GM18517 (cell line): ENCODE measurements around the gene CAPN1.
"Not testable (repeated sequence)": the region's sequence is repeated elsewhere in the genome, so short reads cannot be mapped to it uniquely, and the experiment has no call there.

Experiments
- ATAC-seq: cut with Tn5 transposase; IDR thresholded peaks from one replicate; pipeline ENCODE4 v1.9.1; 2021; ENCODE audit warnings: mild to moderate bottlenecking, moderate library complexity; ENCODE audit not compliant: unreplicated experiment

CAPN1 gene

GRCh38 chr11:65181569-65182257 lies at the start of gene CAPN1:
TSS of gene CAPN1 (plus strand) at chr11:65181928. CDS start at chr11:65182702, 774 bp downstream.
- peak; percentile 43 for ATAC-seq

GRCh38 chr11:65132238-65132987 lies 49.3 kb upstream of the CAPN1 start:
- ATAC-seq: no peak

DNA sequence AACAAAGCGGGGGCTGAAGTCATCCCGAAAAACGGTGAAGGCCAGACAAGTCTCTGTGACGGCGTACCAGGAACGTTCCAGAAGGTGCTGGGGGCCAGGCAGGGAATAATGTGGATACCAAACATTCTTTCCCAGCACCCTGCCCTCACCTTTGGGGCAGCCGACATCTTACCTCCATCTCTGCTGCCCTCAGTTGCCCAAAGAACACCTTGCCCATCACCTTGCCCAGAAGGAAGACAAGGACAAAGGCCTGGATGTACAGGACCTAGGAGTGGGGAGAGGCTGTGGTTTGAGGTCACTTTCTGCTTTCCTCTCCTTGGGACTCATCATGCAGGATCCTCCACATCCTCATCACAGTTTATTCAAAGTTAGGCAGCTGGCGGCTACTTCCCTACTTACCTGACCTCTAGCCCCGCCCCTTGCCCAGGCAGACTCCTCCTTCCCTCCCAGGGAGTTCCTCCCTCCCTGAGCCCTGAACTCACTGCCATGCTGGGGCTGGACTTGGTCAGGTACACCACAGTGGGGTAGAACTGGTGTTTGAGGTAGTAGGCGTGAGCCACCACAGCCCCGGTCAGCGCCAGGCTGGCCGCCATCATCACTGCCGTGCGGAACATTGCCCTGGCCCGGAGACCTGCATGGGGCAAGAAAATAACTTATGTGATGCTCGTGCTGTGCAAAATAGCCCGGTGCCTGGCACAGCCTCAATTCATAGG lies 48.6 kb upstream of the CAPN1 start:
- no peak for ATAC-seq

DNA sequence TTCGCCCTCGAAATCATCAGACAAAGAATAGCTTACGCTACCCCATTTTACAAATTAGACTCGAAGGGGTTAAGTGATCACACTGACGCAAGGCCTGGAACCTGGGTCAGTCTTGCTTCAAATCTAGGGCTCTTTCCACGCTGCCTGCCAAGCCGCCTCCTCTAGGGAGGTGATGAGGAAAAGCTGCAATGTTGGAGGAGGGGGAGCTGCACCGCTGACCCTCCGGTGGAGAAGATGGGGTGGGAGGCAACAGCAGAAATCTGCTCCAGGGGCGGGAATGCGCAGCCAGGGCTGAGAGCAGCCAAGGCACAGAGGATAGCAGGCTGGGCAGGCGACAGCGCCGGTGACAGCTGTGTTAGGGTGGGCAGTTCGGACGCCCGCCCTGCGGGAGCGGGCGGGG lies 48.0 kb upstream of the CAPN1 start:
- ATAC-seq: no peak

- peak; percentile 49 for ATAC-seq
These were observed 47.3 kb upstream of the CAPN1 start, which contains the start of gene SYVN1 for GRCh38 chr11:65134240-65134951. TSS of gene SYVN1 (minus strand) at chr11:65134519. CDS start at chr11:65133601, 918 bp downstream.

- peak; percentile 66 for ATAC-seq
These were observed 46.6 kb upstream of the CAPN1 start for GRCh38 chr11:65134952-65135632.

DNA sequence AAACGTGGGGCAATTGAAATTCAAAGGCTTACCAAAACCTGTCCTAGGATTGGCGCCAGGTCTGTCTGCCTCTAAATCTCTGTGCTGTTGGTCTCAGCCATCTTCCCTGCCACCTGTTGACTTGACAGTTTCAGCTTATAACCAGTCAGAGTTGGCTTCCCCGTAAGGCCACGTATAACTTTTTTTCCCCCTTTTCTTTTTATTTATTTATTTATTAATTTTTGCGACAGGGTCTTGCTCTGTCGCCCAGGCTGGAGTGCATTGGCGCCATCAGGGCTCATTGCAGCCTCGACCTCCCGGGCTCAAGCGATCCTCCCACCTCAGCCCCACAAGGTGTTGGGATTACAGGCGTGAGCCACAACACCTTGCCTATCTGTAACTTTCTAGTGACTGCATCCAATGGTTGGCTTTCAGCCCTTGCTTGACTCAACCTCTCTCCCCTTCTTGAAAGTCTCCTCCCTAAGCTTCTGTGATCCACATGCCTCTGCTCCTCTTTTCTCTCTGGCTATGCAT lies 46.0 kb upstream of the CAPN1 start:
- no peak for ATAC-seq

DNA sequence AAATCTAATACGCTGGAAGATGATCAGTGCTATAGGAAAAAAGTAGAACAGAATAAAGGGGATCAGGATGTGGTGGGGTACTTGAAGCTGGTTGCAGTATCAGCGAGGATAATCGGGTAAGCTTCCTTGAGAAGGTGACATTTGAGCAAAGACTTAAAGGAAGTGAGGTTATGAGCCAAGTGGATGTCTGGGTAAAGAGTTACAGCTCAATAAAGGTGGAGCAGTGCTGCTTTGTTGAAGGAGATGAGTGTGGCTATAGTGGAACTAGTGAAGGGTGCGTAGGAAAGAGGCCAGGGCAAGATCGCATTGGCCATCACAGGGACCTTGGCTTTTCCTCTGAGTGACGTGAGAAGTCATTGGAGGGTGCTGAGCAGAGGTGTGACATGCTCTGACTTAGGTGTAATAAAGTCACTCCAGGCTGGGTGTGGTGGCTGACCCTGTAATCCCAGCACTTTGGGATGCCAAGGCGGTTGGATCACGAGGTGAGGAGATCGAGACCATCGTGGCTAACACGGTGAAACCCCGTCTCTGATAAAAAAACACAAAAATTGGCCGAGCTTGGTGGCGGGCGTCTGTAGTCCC lies 45.1 kb upstream of the CAPN1 start:
- no peak for ATAC-seq

DNA sequence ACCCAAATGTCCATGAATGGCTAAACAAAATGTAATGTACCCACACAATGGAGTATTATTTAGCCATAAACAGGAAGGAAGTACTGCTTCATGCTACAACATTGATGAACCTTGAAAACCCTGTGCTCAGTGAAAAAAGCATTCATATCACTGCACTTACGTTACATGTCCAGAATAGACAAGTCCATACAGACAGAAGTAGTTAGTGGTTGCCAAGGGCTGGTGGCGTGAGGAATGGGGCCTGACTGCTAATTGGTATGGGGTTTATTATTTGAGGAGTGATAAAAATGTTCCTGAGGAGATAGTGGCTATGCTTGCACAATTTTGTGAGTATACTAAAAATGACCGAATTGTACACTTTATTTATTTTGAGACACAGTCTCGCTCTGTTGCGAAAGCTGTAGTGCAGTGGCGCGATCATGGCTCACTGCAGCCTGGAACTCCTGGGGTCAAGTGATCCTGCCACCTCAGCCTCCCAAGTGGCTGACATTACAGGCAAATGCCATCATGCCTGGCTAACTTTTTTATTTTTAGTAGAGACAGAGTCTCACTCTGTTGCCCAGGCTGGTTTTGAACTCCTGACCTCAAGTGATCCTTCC lies 39.7 kb upstream of the CAPN1 start:
- no peak for ATAC-seq

DNA sequence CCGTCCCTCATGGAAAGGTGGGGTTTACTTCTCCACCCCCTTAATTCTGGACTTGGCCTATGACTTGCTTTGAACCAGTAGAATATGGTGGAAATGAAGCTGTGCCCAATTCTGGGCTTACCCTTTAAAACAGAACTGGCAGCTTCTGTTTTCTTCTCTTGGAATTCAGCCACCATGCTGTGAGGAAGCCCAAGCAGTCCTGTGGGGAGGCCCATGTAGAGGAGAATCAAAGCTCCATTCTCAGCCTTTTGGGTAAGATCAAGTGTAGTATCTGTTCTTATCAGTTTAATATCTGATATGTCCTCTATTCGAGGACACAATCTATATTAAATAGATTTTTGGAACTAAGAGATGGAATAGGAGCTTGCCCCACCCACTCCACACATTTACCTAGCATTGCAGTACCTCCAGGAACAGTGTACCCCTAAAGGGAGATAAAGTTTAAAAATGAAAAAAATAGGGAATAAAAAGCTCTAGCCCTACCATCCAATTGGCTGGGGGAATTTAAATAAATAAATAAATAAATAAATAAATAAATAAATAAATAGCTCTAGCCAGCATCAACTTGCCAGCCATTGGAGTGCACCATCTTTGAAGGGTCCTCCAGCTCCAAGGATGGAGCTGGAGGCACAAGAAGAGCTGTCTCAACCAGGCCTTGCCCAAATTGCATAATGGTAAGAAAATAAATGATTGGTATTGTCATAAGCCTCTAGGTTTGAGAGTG lies 34.2 kb upstream of the CAPN1 start:
- no peak for ATAC-seq

DNA sequence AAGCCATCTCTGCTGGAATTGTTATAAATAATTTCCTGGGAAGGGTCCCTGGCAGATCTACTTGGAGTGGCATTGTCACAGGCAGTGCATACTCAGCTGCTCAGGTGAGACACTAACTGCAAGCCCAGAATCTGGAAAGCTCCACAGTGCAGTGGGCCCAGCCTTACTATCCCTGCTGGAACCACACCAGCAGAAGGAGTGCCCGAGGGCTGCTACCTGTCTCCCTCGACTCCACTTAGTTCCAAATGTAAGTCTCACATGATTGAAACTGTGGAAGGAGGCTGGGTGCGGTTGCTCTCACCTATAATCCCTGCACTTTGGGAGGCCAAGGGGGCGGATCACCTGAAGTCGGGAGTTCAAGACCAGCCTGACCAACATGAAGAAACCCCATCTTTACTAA lies 33.1 kb upstream of the CAPN1 start:
- ATAC-seq: no peak

- ATAC-seq: not testable (repeated sequence)
These were observed 31.6 kb upstream of the CAPN1 start for GRCh38 chr11:65150131-65150508.

DNA sequence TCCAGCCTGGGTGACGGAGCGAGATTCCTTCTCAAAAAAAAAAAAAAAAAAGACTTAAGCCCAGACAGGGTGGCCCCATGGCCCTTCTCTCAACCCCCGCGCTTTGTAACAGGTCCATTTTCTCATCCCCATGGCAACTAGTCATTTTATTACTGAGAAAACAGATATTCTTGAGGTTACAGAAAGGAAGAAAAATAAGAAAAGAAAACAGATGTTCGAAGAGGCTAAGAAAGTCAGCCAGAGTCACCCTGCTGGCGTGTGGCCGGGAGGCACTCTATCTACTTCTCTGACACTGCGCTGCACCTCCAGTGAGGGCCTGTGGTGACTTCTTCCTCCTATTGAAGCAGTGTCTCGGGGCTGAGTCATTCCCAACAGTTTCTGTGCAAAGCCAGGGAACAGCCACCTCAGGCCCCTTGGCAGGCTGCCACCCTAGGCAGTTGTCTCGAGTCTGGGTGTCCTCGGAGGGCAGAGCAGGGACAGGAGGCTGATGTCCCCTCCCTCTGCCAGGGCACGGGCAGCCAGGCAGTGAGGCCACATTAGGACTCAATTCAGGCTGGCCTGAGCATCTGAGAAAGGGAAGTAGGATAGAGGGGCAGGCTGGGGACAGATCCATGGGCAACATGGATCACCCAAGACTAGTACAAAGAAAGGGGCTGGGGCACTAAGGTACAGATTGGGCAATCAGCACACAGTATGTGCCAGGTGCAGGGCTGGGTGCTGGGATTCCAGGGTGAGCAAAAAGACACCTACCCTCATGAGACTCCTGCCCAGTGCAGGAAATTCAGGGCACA lies 31.0 kb upstream of the CAPN1 start:
- ATAC-seq: no peak

- no peak for ATAC-seq
These were observed 30.3 kb upstream of the CAPN1 start for GRCh38 chr11:65151331-65151899.

DNA sequence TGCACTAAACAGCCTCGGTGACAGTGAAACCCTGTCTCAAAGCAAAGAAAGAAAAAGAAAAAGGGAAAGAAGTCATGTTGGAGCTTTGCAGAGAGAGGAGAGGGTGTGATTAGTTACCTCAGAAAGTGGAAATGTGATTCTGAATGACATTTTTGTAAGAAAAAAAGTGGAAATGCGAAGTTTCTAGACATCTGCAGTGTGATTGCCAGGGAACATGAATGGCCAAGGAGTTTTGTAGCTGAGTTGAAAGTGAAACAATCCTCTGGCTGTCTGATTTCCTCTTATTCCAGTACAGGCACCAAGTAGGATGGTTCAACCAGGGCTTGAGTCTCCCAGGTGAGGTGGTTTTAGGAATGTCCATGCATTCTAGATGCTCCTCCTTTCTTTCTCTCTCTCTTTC lies 29.6 kb upstream of the CAPN1 start:
- no peak for ATAC-seq

DNA sequence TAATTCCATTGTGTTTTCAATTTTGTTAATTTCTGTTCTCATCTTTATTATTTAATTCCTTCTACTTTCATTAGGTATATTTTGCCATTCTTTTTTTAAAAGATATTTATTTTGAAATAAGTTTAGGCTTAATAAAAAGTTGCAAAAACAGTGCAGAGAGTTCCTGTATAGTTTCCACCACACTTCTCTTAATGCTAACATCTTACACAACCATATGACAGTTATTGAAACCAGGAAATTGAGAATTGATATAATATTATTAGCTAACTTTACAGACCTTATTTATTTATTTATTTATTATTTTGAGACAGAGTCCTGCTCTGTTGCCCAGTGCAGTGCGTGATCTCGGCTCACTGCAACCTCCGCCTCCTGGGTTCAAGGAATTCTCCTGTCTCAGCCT lies 25.5 kb upstream of the CAPN1 start:
- no peak for ATAC-seq

GRCh38 chr11:65156926-65157325 lies 24.8 kb upstream of the CAPN1 start:
- no peak for ATAC-seq

DNA sequence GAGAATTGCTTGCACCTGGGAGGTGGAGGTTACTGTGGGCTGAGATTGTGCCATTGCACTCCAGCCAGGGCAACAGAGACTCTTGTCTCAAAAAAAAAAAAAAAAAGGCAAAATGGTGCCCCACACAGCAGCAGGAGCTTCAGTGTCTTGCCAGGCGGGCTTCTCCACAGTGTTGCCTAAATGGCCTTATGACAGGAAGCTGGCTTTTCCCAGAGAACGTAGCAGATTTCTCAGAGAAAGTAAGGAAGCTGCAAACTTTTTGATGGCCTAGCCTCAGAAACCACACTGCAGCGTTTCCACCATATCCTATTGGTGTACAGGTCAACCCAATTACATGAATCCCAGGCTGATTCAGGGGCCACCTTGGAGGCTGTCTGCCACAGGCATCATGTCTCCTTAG lies 24.4 kb upstream of the CAPN1 start:
- no peak for ATAC-seq
